H1 (cell line): ENCODE results near the gene PHF14. TPM values are rescaled to one million over a fixed set of nuclear protein-coding genes. Genes with fewer than 3 reads are reported as not detected.

Experiments
- CTCF ChIA-PET: fragments of 300-600 bp; sonication (Branson Sonifier 250); formaldehyde crosslinking; loops from one replicate; lab custom pipeline; 2021; ENCODE audit not compliant: partially characterized antibody; lab: Charles Lee
- POLR2A ChIA-PET: fragments of 300-600 bp; sonication (Branson Sonifier 250); formaldehyde crosslinking; loops from one replicate; lab custom pipeline; 2021; ENCODE audit warnings: inconsistent platforms; ENCODE audit not compliant: partially characterized antibody; lab: Charles Lee
- DNase-seq, 2 experiments: peaks; one replicate each; pipeline versions ENCODE4 v3.0.0 to v3.0.0-alpha.2; 2010 to 2022; ENCODE audit warnings: low spot score in 2 of 2, low read depth in 1 of 2, mixed read lengths in 1 of 2
- FAIRE-seq: peaks from 2 replicates; lab custom pipeline; 2011; peaks lifted over from hg19 to GRCh38; lab: Jason Lieb, UNC
- H2AFZ ChIP-seq: 2 replicates; pipeline ENCODE4 v1.8.1; 2012; ENCODE audit warnings: low read length, inconsistent platforms
- H2AK5ac ChIP-seq: 2 replicates; pipeline ENCODE4 v1.6.1; 2013; ENCODE audit warnings: low read depth, low read length
- H2BK120ac ChIP-seq: replicated peaks from 2 replicates; pipeline ENCODE3; 2013; ENCODE audit warnings: low read depth, low read length, inconsistent platforms
- H2BK12ac ChIP-seq: 2 replicates; pipeline ENCODE4 v1.6.1; 2013; ENCODE audit warnings: low read depth, low read length
- H2BK15ac ChIP-seq: 2 replicates; pipeline ENCODE4 v1.6.1; 2013; ENCODE audit warnings: low read length
- H2BK20ac ChIP-seq: 2 replicates; pipeline ENCODE4 v1.6.1; 2013; ENCODE audit warnings: low read length
- H2BK5ac ChIP-seq: 2 replicates; pipeline ENCODE4 v1.6.1; 2013; ENCODE audit warnings: low read depth, low read length
- H3K14ac ChIP-seq: 2 replicates; pipeline ENCODE4 v1.6.1; 2013; ENCODE audit warnings: inconsistent platforms; ENCODE audit not compliant: insufficient read length
- H3K18ac ChIP-seq: 2 replicates; pipeline ENCODE4 v1.6.1; 2013; ENCODE audit warnings: low read length; ENCODE audit errors: extremely low read depth
- H3K23ac ChIP-seq: 2 replicates; pipeline ENCODE4 v1.6.1; 2013; ENCODE audit warnings: inconsistent platforms; ENCODE audit not compliant: insufficient read length
- H3K23me2 ChIP-seq: 2 replicates; pipeline ENCODE4 v1.6.1; 2013; ENCODE audit warnings: low read depth, low read length
- H3K27ac ChIP-seq: 2 replicates; pipeline ENCODE4 v1.6.1; 2011; ENCODE audit warnings: low read depth, low read length, inconsistent platforms
- H3K27me3 ChIP-seq, 4 experiments: replicated peaks in 1 of 4; 1 replicate in 1 of 4; 2 replicates in 3 of 4; pipeline versions ENCODE4 v1.6.1 to v1.8.1; 2011 to 2013; ENCODE audit warnings: low read length in 3 of 4, mild to moderate bottlenecking in 3 of 4, inconsistent platforms in 2 of 4, mixed read lengths in 2 of 4, moderate library complexity in 1 of 4; ENCODE audit not compliant: control insufficient read depth in 3 of 4, insufficient read depth in 3 of 4; ENCODE audit errors: extremely low read depth in 1 of 4
- H3K36me3 ChIP-seq, 4 experiments: 2 replicates each; pipeline versions ENCODE4 v1.6.1 to v1.8.1; 2011 to 2013; ENCODE audit warnings: mild to moderate bottlenecking in 4 of 4, low read length in 3 of 4, moderate library complexity in 2 of 4, control low read depth in 1 of 4, inconsistent platforms in 1 of 4; ENCODE audit not compliant: insufficient read depth in 4 of 4, control insufficient read depth in 2 of 4
- H3K4ac ChIP-seq: replicated peaks from 2 replicates; pipeline ENCODE3; 2013; ENCODE audit warnings: low read length, low read depth, mixed read lengths, inconsistent platforms; ENCODE audit not compliant: insufficient read length
- H3K4me1 ChIP-seq, 4 experiments: replicated peaks in 1 of 4; 1 replicate in 1 of 4; 2 replicates in 3 of 4; pipeline versions ENCODE4 v1.6.1 to v1.8.1; 2011 to 2013; ENCODE audit warnings: low read length in 3 of 4, inconsistent platforms in 2 of 4, mixed read lengths in 1 of 4; ENCODE audit not compliant: insufficient read depth in 4 of 4, control insufficient read depth in 3 of 4
- H3K4me2 ChIP-seq, 2 experiments: 2 replicates each; pipeline versions ENCODE4 v1.6.1 to v1.8.1; 2011 to 2013; ENCODE audit warnings: low read depth in 2 of 2, low read length in 2 of 2, control low read depth in 1 of 2, inconsistent platforms in 1 of 2, mild to moderate bottlenecking in 1 of 2; ENCODE audit not compliant: insufficient read depth in 1 of 2
- H3K4me3 ChIP-seq, 4 experiments: fragments of 200-600, 300-600 bp in 1 of 4; sonication (generic), shearing (Covaris generic), sonication (Bioruptor Twin) in 1 of 4; 2 replicates each; pipeline versions ENCODE4 v1.5.1 to v1.8.1; 2011 to 2016; ENCODE audit warnings: low read length in 4 of 4, low read depth in 3 of 4, control low read depth in 2 of 4, inconsistent platforms in 2 of 4, mild to moderate bottlenecking in 2 of 4, mixed read lengths in 1 of 4, moderate library complexity in 1 of 4; ENCODE audit not compliant: insufficient read depth in 2 of 4; ENCODE audit errors: extremely low read depth in 1 of 4
- H3K56ac ChIP-seq: replicated peaks from 2 replicates; pipeline ENCODE3; 2013; ENCODE audit warnings: low read depth, mild to moderate bottlenecking, mixed read lengths, low read length, inconsistent platforms; ENCODE audit not compliant: insufficient read length
- H3K79me1 ChIP-seq: 2 replicates; pipeline ENCODE4 v1.6.1; 2013; ENCODE audit warnings: low read depth, low read length, control low read depth
- H3K79me2 ChIP-seq, 2 experiments: 2 replicates each; pipeline versions ENCODE4 v1.6.1 to v1.8.1; 2012 to 2013; ENCODE audit warnings: low read length in 2 of 2, mild to moderate bottlenecking in 2 of 2, inconsistent platforms in 1 of 2; ENCODE audit not compliant: insufficient read depth in 2 of 2, control insufficient read depth in 1 of 2
- H3K9ac ChIP-seq, 4 experiments: replicated peaks in 1 of 4; 1 replicate in 1 of 4; 2 replicates in 3 of 4; pipeline versions ENCODE4 v1.6.1 to v1.8.1; 2011 to 2013; ENCODE audit warnings: low read depth in 3 of 4, low read length in 3 of 4, control low read depth in 2 of 4, mild to moderate bottlenecking in 2 of 4, moderate library complexity in 2 of 4, inconsistent platforms in 1 of 4; ENCODE audit errors: extremely low read depth in 1 of 4
- H3K9me3 ChIP-seq, 2 experiments: 2 replicates each; pipeline versions ENCODE4 v1.6.1 to v1.8.1; 2012 to 2013; ENCODE audit warnings: mild to moderate bottlenecking in 2 of 2, moderate library complexity in 2 of 2, control low read depth in 1 of 2, inconsistent platforms in 1 of 2, low read depth in 1 of 2, low read length in 1 of 2, mixed read lengths in 1 of 2; ENCODE audit not compliant: insufficient read depth in 2 of 2
- H4K20me1 ChIP-seq, 2 experiments: replicated peaks in 1 of 2; 2 replicates each; pipeline versions ENCODE3 to v1.8.1; 2011 to 2013; ENCODE audit warnings: inconsistent platforms in 2 of 2, low read length in 2 of 2, mild to moderate bottlenecking in 1 of 2; ENCODE audit not compliant: insufficient read depth in 2 of 2, control insufficient read depth in 1 of 2
- H4K5ac ChIP-seq: 2 replicates; pipeline ENCODE4 v1.6.1; 2013; ENCODE audit warnings: low read length, low read depth, mixed read lengths, inconsistent platforms; ENCODE audit not compliant: insufficient read length
- H4K8ac ChIP-seq: 2 replicates; pipeline ENCODE4 v1.8.0; 2013; ENCODE audit warnings: mild to moderate bottlenecking, moderate library complexity, low read length, inconsistent platforms; ENCODE audit not compliant: insufficient read depth; ENCODE audit errors: extremely low read depth
- H4K91ac ChIP-seq: replicated peaks from 2 replicates; pipeline ENCODE3; 2013; ENCODE audit warnings: low read length, mixed read lengths, inconsistent platforms; ENCODE audit not compliant: insufficient read length
- JUN ChIP-seq: IDR thresholded peaks from 2 replicates; pipeline ENCODE4 v1.6.1; 2011; ENCODE audit warnings: low read depth, mild to moderate bottlenecking, improper control_type of control experiment, low read length
- KDM5A ChIP-seq: fragments of 200-600 bp; IDR thresholded peaks from 2 replicates; pipeline ENCODE4 v1.7.1; 2012; ENCODE audit warnings: mild to moderate bottlenecking, low read length, inconsistent platforms, mixed read lengths
- POU5F1 ChIP-seq: IDR thresholded peaks from 2 replicates; pipeline ENCODE4 v1.6.1; 2011; ENCODE audit warnings: low read depth, mild to moderate bottlenecking, low read length, moderate library complexity
- SIRT6 ChIP-seq: IDR thresholded peaks from one replicate; pipeline ENCODE4 v1.7.1; 2012; ENCODE audit warnings: low read length, inconsistent platforms
- SUZ12 ChIP-seq: fragments of 200-600 bp; sonication (generic); IDR thresholded peaks from 2 replicates; pipeline ENCODE4 v1.6.1; 2012; ENCODE audit warnings: mild to moderate bottlenecking, inconsistent platforms, low read length, moderate library complexity, mixed read lengths
- WGBS, 2 experiments: shearing (Covaris generic) in 1 of 2; methylation state at CpG; one replicate each; pipeline versions ENCODE4 v1.1.6 to v1.1.7; 2013 to 2015; ENCODE audit warnings: low lambda C conversion rate in 2 of 2, mixed read lengths in 2 of 2, inconsistent platforms in 1 of 2, low coverage in 1 of 2, missing lambda C conversion rate in 1 of 2; ENCODE audit not compliant: insufficient replicate concordance in 2 of 2, insufficient coverage in 1 of 2, insufficient read length in 1 of 2; ENCODE audit errors: extremely low coverage in 1 of 2, missing lambda C conversion rate in 1 of 2; 5-methylcytosine and 5-hydroxymethylcytosine counted together
- polyA plus RNA-seq, 7 experiments: library from polyadenylated mRNA; depleted of rRNA in 3 of 7; stranded (reverse) in 5 of 7; unstranded in 2 of 7; fragments of >200 nt in 5 of 7; fragments of 200-250 nt in 2 of 7; gene quantifications; 1 replicate in 5 of 7; 2 replicates in 1 of 7; 4 replicates in 1 of 7; pipeline versions ENCODE4 v1.2.1 to v1.2.3, GENCODE V29; 2011 to 2013; ENCODE audit warnings: missing spikeins in 2 of 7, mixed read lengths in 2 of 7
- total RNA-seq: library from RNA; stranded (reverse); fragmentation: NEBNext Ultra II Directional; extraction: Animal tissue kit (Norgen Biotek cat#: 25700); gene quantifications from 2 replicates; pipeline ENCODE4 v1.2.1, GENCODE V29; 2021

Gene PHF14
- total and polyA plus RNA-seq, 2 of the 8 experiments (the other 6 are each of a cell fraction or from before 2014, with no cell fraction given) = 17.9 to 70.6 TPM

GRCh38 chr7:11021468-11021867 lies 47.8 kb downstream of the PHF14 start:
- CTCF ChIA-PET = no interaction called here
- Histone ChIP-seq H2BK12ac (no peak overlapping the region), H3K4me3 (no peak overlapping the region), H3K14ac (no peak overlapping the region), H3K4ac (no peak overlapping the region), H2AFZ (no peak overlapping the region), H3K23me2 (no peaks in the 10 kb centered on the region), H3K4me1 (no peaks in the 10 kb centered on the region), H3K27ac (no peak overlapping the region), H3K79me1 (no peaks in the 10 kb centered on the region; the same call in 1 of the 2 replicates), H4K91ac (no peak overlapping the region), H3K56ac (no peak overlapping the region), H2BK15ac (no peak overlapping the region), H4K5ac (no peak overlapping the region), H3K9ac (no peak overlapping the region), H3K18ac (no peak overlapping the region), H3K23ac (no peak overlapping the region), H2BK5ac (no peak overlapping the region), H2BK20ac (no peak overlapping the region), H4K8ac (no peak overlapping the region), H3K4me2 (no peak overlapping the region), H3K79me2 (peaks cover 0 to 50% of the 10 kb centered on the region in 2 experiments; a peak in 2 of 4 replicates), H2AK5ac (no peak overlapping the region), H3K9me3 (no peaks in the 10 kb centered on the region), H4K20me1 (no peaks in the 10 kb centered on the region), H2BK120ac (no peak overlapping the region), H3K36me3 (peaks cover 0 to 12% (median 6%) of the 10 kb centered on the region in 4 experiments; a peak in 6 of 8 replicates), H3K27me3 (no peaks in the 10 kb centered on the region)
- WGBS, 2 experiments = 91% methylated on average over 1 of the region's 1 CpG; no CpG with 5 or more reads in 1 of the 2 experiments
- POLR2A ChIA-PET = no interaction called here
- FAIRE-seq = no peak
- TF ChIP-seq SUZ12 = no peak
- no peak for TF ChIP-seq POU5F1
- no peak for TF ChIP-seq SIRT6
- no peak for TF ChIP-seq KDM5A
- no peak for TF ChIP-seq JUN
- no peak for DNase-seq
